Measurements from ENCODE around the gene SLC25A45. TPM values are rescaled to one million over a fixed set of nuclear protein-coding genes. Genes with fewer than 3 reads are reported as not detected.

SLC25A45 gene
- total RNA-seq, 1 experiment from 2014 or later, result 2.9 TPM

- Mint-ChIP-seq H3K4me1 (ENCODE audit: low read depth, unreplicated experiment) (peaks cover 69% of the 10 kb centered on the region), H3K4me3 (ENCODE audit: low read depth, unreplicated experiment) (peak overlapping the region; percentile 90), H3K36me3 (ENCODE audit: insufficient read depth, unreplicated experiment) (peaks cover 97% of the 10 kb centered on the region), H3K9me3 (ENCODE audit: low read depth, unreplicated experiment) (no peaks in the 10 kb centered on the region), H3K27ac (ENCODE audit: unreplicated experiment) (peak overlapping the region; percentile 99), H3K27me3 (ENCODE audit: unreplicated experiment) (no peaks in the 10 kb centered on the region)
- DNase-seq, result peak; percentile 73
- TF ChIP-seq CTCF (IDR thresholded peaks at IDR 0.05; ENCODE audit: unreplicated experiment), result no peak
- intact Hi-C loops (cut with micrococcal nuclease; ENCODE audit: unreplicated experiment), result loop anchor here (2.0 kb wide), 1 partner anchor 75 kb away; no protein-coding TSS in a partner anchor
- no TSS peak for BruUV-seq (replicated peaks)
- CTCF ChIA-PET, result interaction anchor here (0.7 to 1.4 kb wide), 2 partner anchors 14 to 42 kb away, joined by 4 to 10 read pairs; no protein-coding TSS in a partner anchor
These were observed 47.4 kb upstream of the SLC25A45 start for GRCh38 chr11:65429724-65430405.

GRCh38 chr11:65429068-65429681, 46.7 kb upstream of the SLC25A45 start:
- no peaks in the 10 kb centered on the region for H3K9me3 Mint-ChIP-seq (ENCODE audit: low read depth, unreplicated experiment)
- H3K4me1 Mint-ChIP-seq (ENCODE audit: low read depth, unreplicated experiment), result peaks cover 62% of the 10 kb centered on the region
- DNase-seq, result no peak
- peaks cover 97% of the 10 kb centered on the region for H3K36me3 Mint-ChIP-seq (ENCODE audit: insufficient read depth, unreplicated experiment)
- TF ChIP-seq CTCF (IDR thresholded peaks at IDR 0.05; ENCODE audit: unreplicated experiment), result no peak
- BruUV-seq (replicated peaks), result no TSS peak
- no peaks in the 10 kb centered on the region for H3K27me3 Mint-ChIP-seq (ENCODE audit: unreplicated experiment)
- intact Hi-C loops (cut with micrococcal nuclease; ENCODE audit: unreplicated experiment), result loop anchor here (2.0 kb wide), 1 partner anchor 76 kb away; no protein-coding TSS in a partner anchor
- peak overlapping the region; percentile 90 for H3K4me3 Mint-ChIP-seq (ENCODE audit: low read depth, unreplicated experiment)
- H3K27ac Mint-ChIP-seq (ENCODE audit: unreplicated experiment), result peak overlapping the region; percentile 99
- CTCF ChIA-PET, result interaction anchor here (1.2 to 1.5 kb wide), 2 partner anchors 13 to 73 kb away, joined by 3 to 6 read pairs; no protein-coding TSS in a partner anchor

GRCh38 chr11:65428578-65429067, 46.2 kb upstream of the SLC25A45 start:
- Mint-ChIP-seq H3K27ac (ENCODE audit: unreplicated experiment) (peak overlapping the region; percentile 99), H3K36me3 (ENCODE audit: insufficient read depth, unreplicated experiment) (peaks cover 99% of the 10 kb centered on the region), H3K4me3 (ENCODE audit: low read depth, unreplicated experiment) (peak overlapping the region; percentile 90), H3K9me3 (ENCODE audit: low read depth, unreplicated experiment) (no peaks in the 10 kb centered on the region), H3K4me1 (ENCODE audit: low read depth, unreplicated experiment) (peaks cover 62% of the 10 kb centered on the region), H3K27me3 (ENCODE audit: unreplicated experiment) (no peaks in the 10 kb centered on the region)
- DNase-seq, result no peak
- intact Hi-C loops (cut with micrococcal nuclease; ENCODE audit: unreplicated experiment), result loop anchor here (2.0 kb wide), 1 partner anchor 76 kb away; no protein-coding TSS in a partner anchor
- CTCF ChIA-PET, result interaction anchor here (1.2 to 1.5 kb wide), 2 partner anchors 12 to 74 kb away, joined by 3 to 6 read pairs; no protein-coding TSS in a partner anchor
- TF ChIP-seq CTCF (IDR thresholded peaks at IDR 0.05; ENCODE audit: unreplicated experiment), result no peak
- no TSS peak for BruUV-seq (replicated peaks)

GRCh38 chr11:65427691-65428577, 45.5 kb upstream of the SLC25A45 start:
- Mint-ChIP-seq H3K36me3 (ENCODE audit: insufficient read depth, unreplicated experiment) (peaks cover 99% of the 10 kb centered on the region), H3K4me3 (ENCODE audit: low read depth, unreplicated experiment) (peak overlapping the region; percentile 90), H3K27me3 (ENCODE audit: unreplicated experiment) (peaks cover 6% of the 10 kb centered on the region), H3K27ac (ENCODE audit: unreplicated experiment) (peak overlapping the region; percentile 99), H3K4me1 (ENCODE audit: low read depth, unreplicated experiment) (peaks cover 64% of the 10 kb centered on the region), H3K9me3 (ENCODE audit: low read depth, unreplicated experiment) (no peaks in the 10 kb centered on the region)
- CTCF ChIA-PET, result interaction anchor here (1.2 to 1.5 kb wide), 2 partner anchors 11 to 74 kb away, joined by 3 to 6 read pairs; no protein-coding TSS in a partner anchor
- DNase-seq, result no peak
- BruUV-seq (replicated peaks), result no TSS peak
- intact Hi-C loops (cut with micrococcal nuclease; ENCODE audit: unreplicated experiment), result loop anchor here (2.0 kb wide), 1 partner anchor 77 kb away; no protein-coding TSS in a partner anchor
- no peak for TF ChIP-seq CTCF (IDR thresholded peaks at IDR 0.05; ENCODE audit: unreplicated experiment)
